ENCODE results near the gene ARF1. TPM values are rescaled to one million over a fixed set of nuclear protein-coding genes. Genes with fewer than 3 reads are reported as not detected.

The ARF1 gene
- total and polyA plus RNA-seq, 2 of the 8 experiments (the other 6 are each of a cell fraction or from before 2014, with no cell fraction given): 265 to 471 TPM

DNA sequence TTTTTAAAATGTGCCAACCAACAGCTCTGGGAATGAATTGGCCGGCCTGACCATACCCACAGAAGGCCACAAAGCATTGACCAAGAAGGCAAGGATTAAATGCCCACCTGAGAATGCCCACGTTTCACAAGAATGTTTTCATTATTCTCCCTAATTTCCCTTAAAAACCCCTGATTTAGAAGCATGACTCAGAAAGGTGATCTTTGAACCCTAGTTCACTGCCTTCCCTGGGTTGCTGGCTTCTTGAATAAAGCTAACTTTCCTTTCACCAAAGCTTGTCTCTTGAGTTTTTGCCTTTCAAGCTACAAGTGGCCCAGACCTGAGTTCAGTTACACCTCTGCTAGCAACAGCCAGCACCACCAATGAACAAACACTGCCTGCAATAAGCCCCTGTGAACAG, 41.0 kb downstream of the ARF1 start:
- Histone ChIP-seq H3K4me3 (ENCODE audit: extremely low read depth in 1 of 4, insufficient read depth in 2 of 4, low read depth in 3 of 4, low read length in 4 of 4) (no peak overlapping the region), H3K4me1 (replicated peaks in 1 of 4; ENCODE audit: control insufficient read depth in 3 of 4, insufficient read depth in 4 of 4, low read length in 3 of 4) (no peaks in the 10 kb centered on the region), H3K23me2 (ENCODE audit: low read depth, low read length) (no peaks in the 10 kb centered on the region), H2AFZ (ENCODE audit: low read length) (no peak overlapping the region), H2BK5ac (ENCODE audit: low read depth, low read length) (no peak overlapping the region), H3K27ac (ENCODE audit: low read depth, low read length) (no peak overlapping the region), H3K9ac (replicated peaks in 1 of 4; ENCODE audit: extremely low read depth in 1 of 4, low read depth in 3 of 4, low read length in 3 of 4) (no peak overlapping the region), H4K8ac (ENCODE audit: extremely low read depth, insufficient read depth, low read length) (no peak overlapping the region), H3K23ac (ENCODE audit: insufficient read length) (no peak overlapping the region), H2AK5ac (ENCODE audit: low read depth, low read length) (no peak overlapping the region), H2BK12ac (ENCODE audit: low read depth, low read length) (no peak overlapping the region), H2BK20ac (ENCODE audit: low read length) (no peak overlapping the region), H3K9me3 (ENCODE audit: insufficient read depth in 2 of 2, low read depth in 1 of 2, low read length in 1 of 2) (peaks cover 8 to 13% of the 10 kb centered on the region in 2 experiments; a peak in 3 of 4 replicates), H3K14ac (ENCODE audit: insufficient read length) (no peak overlapping the region), H4K91ac (replicated peaks; ENCODE audit: insufficient read length, low read length) (no peak overlapping the region), H3K56ac (replicated peaks; ENCODE audit: insufficient read length, low read depth, low read length) (no peak overlapping the region), H3K27me3 (replicated peaks in 1 of 4; ENCODE audit: control insufficient read depth in 3 of 4, extremely low read depth in 1 of 4, insufficient read depth in 3 of 4, low read length in 3 of 4) (no peaks in the 10 kb centered on the region; a peak in 3 of 7 replicates), H3K4me2 (ENCODE audit: insufficient read depth in 1 of 2, low read depth in 2 of 2, low read length in 2 of 2) (no peak overlapping the region), H3K36me3 (ENCODE audit: control insufficient read depth in 2 of 4, insufficient read depth in 4 of 4, low read length in 3 of 4) (no peaks in the 10 kb centered on the region), H3K79me2 (ENCODE audit: control insufficient read depth in 1 of 2, insufficient read depth in 2 of 2, low read length in 2 of 2) (no peaks in the 10 kb centered on the region), H3K4ac (replicated peaks; ENCODE audit: insufficient read length, low read depth, low read length) (no peak overlapping the region), H3K79me1 (ENCODE audit: low read depth, low read length) (no peaks in the 10 kb centered on the region; the same call in 1 of the 2 replicates), H2BK15ac (ENCODE audit: low read length) (no peak overlapping the region), H4K5ac (ENCODE audit: insufficient read length, low read depth, low read length) (no peak overlapping the region), H3K18ac (ENCODE audit: extremely low read depth, low read length) (no peak overlapping the region), H2BK120ac (replicated peaks; ENCODE audit: low read depth, low read length) (no peak overlapping the region), H4K20me1 (replicated peaks in 1 of 2; ENCODE audit: control insufficient read depth in 1 of 2, insufficient read depth in 2 of 2, low read length in 2 of 2) (no peaks in the 10 kb centered on the region)
- ChIA-PET POLR2A (ENCODE audit: partially characterized antibody) (no interaction called here), CTCF (ENCODE audit: partially characterized antibody) (interaction anchor here (1.1 to 1.9 kb wide), 2 partner anchors 50 to 124 kb away, joined by 3 to 4 read pairs; no protein-coding TSS in a partner anchor)
- no peak for DNase-seq (ENCODE audit: low read depth in 1 of 2, low spot score in 2 of 2)
- no peak for FAIRE-seq
- 57% methylated on average over 2 of the region's 2 CpGs; no CpG with 5 or more reads in 1 of the 2 experiments for WGBS, 2 experiments (ENCODE audit: extremely low coverage in 1 of 2, insufficient coverage in 1 of 2, insufficient read length in 1 of 2, insufficient replicate concordance in 2 of 2, low coverage in 1 of 2, low lambda C conversion rate in 2 of 2, missing lambda C conversion rate in 1 of 2)
- TF ChIP-seq BCL11A (IDR thresholded peaks at IDR 0.05; ENCODE audit: low read depth in 2 of 2, low read length in 2 of 2): no peak
- TF ChIP-seq NANOG (IDR thresholded peaks at IDR 0.05; ENCODE audit: insufficient read depth, low read depth, low read length, poor library complexity, severe bottlenecking): no peak
- TF ChIP-seq TBP (IDR thresholded peaks at IDR 0.05; ENCODE audit: low read depth, low read length): no peak
- TF ChIP-seq MAFK (IDR thresholded peaks at IDR 0.05; ENCODE audit: low read depth, low read length): no peak
- no peak for TF ChIP-seq CHD1 (IDR thresholded peaks at IDR 0.05; ENCODE audit: low read depth, low read length)
- TF ChIP-seq CEBPB (IDR thresholded peaks at IDR 0.05; ENCODE audit: low read depth, low read length): no peak
- no peak for TF ChIP-seq SAP30 (IDR thresholded peaks at IDR 0.05; ENCODE audit: insufficient read depth, insufficient replicate concordance, low read length)
- no peak for TF ChIP-seq SIX5 (IDR thresholded peaks at IDR 0.05; ENCODE audit: low read depth, low read length)
- no peak for TF ChIP-seq SIN3A (conservative IDR thresholded peaks at IDR 0.05 in 1 of 2, IDR thresholded peaks at IDR 0.05 in 1 of 2; ENCODE audit: low read depth in 1 of 2, low read length in 2 of 2)
- no peak for TF ChIP-seq EZH2 (IDR thresholded peaks at IDR 0.05; ENCODE audit: low read depth, low read length, severe bottlenecking)
- TF ChIP-seq, protein P1, sequence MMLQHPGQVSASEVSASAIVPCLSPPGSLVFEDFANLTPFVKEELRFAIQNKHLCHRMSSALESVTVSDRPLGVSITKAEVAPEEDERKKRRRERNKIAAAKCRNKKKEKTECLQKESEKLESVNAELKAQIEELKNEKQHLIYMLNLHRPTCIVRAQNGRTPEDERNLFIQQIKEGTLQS (IDR thresholded peaks at IDR 0.05; ENCODE audit: insufficient read depth, low read depth, low read length): no peak
- TF ChIP-seq RXRA (IDR thresholded peaks at IDR 0.05; ENCODE audit: insufficient read depth, low read depth, low read length): no peak
- TF ChIP-seq, protein P2, sequence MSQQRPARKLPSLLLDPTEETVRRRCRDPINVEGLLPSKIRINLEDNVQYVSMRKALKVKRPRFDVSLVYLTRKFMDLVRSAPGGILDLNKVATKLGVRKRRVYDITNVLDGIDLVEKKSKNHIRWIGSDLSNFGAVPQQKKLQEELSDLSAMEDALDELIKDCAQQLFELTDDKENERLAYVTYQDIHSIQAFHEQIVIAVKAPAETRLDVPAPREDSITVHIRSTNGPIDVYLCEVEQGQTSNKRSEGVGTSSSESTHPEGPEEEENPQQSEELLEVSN (IDR thresholded peaks at IDR 0.05): no peak
